ENCODE results near the gene COL11A2. TPM values are rescaled to one million over a fixed set of nuclear protein-coding genes. Genes with fewer than 3 reads are reported as not detected.

COL11A2 gene
- polyA plus RNA-seq, 3 donors = 0.57 TPM; not detected in 2

GRCh38 chr6:33205191-33206026 is 13.1 kb upstream of the COL11A2 start:
- Histone ChIP-seq H3K27ac (ENCODE audit: low read depth in 1 of 2, low read length in 2 of 2) (no peak overlapping the region), H3K27me3 (ENCODE audit: control insufficient read depth in 2 of 2, insufficient read depth in 2 of 2, low read length in 2 of 2) (no peaks in the 10 kb centered on the region), H3K4me3 (replicated peaks in 1 of 3; ENCODE audit: low read depth in 2 of 3, low read length in 3 of 3) (peak overlapping the region; percentile 62 to 84 (median 74)), H4K20me1 (ENCODE audit: insufficient read depth, low read length) (peaks cover 13% of the 10 kb centered on the region), H3K9me3 (replicated peaks in 1 of 2; ENCODE audit: control insufficient read depth in 1 of 2, insufficient read depth in 1 of 2, low read length in 2 of 2) (no peaks in the 10 kb centered on the region), H3K36me3 (replicated peaks in 1 of 2; ENCODE audit: control insufficient read depth in 1 of 2, insufficient read depth in 2 of 2, low read length in 2 of 2) (peaks cover 27 to 31% of the 10 kb centered on the region in 2 donors), H2AFZ (ENCODE audit: insufficient read depth, low read depth, low read length, poor library complexity, severe bottlenecking) (peak overlapping the region; percentile 84), H3K4me1 (ENCODE audit: control insufficient read depth in 1 of 2, insufficient read depth in 2 of 2, low read length in 2 of 2) (peaks cover 38 to 56% of the 10 kb centered on the region in 2 donors), H3K9ac (ENCODE audit: insufficient read depth, low read length, poor library complexity, severe bottlenecking) (peak overlapping the region; percentile 56), H3K4me2 (replicated peaks; ENCODE audit: extremely low read depth, low read length, poor library complexity, severe bottlenecking) (peak overlapping the region; percentile 90), H3K79me2 (ENCODE audit: insufficient read depth, low read length) (peaks cover 27% of the 10 kb centered on the region)
- H3K36me3 Mint-ChIP-seq = peaks cover 29 to 35% of the 10 kb centered on the region in 2 donors
- peaks cover 0 to 3% (median 0%) of the 10 kb centered on the region in 7 donors for H3K9me3 Mint-ChIP-seq
- intact Hi-C loops (cut with micrococcal nuclease) = loop anchor here in 1 of 2 donors (10.0 kb wide), 1 partner anchor 209 kb away; the partner anchor contains the start of genes CUTA and PHF1
- peaks cover 51% of the 10 kb centered on the region for H3K4me1 Mint-ChIP-seq
- H3K4me3 Mint-ChIP-seq = peak overlapping the region; percentile 83 to 90
- DNase-seq = peak in 1 of 3 donors; percentile 62
- no peak for TF ChIP-seq CTCF (IDR thresholded peaks at IDR 0.05)
- peak overlapping the region in 5 of 7 donors; percentile 12 to 77 (median 66) for H3K27ac Mint-ChIP-seq
- WGBS (ENCODE audit: insufficient coverage) = no CpG with 5 or more reads among the region's 17 CpGs
- peaks cover 0 to 13% (median 12%) of the 10 kb centered on the region in 3 donors for H3K27me3 Mint-ChIP-seq (ENCODE audit: low read depth in 3 of 3)

GRCh38 chr6:33204415-33205190 is 12.3 kb upstream of the COL11A2 start, which contains the start of gene HSD17B8:
Gene HSD17B8, plus strand, starts transcription at chr6:33204655. Its CDS starts 14 bp downstream, at chr6:33204669.
- H3K36me3 Mint-ChIP-seq = peaks cover 25 to 27% of the 10 kb centered on the region in 2 donors
- TF ChIP-seq CTCF (IDR thresholded peaks at IDR 0.05) = no peak
- peaks cover 0 to 3% (median 0%) of the 10 kb centered on the region in 7 donors for H3K9me3 Mint-ChIP-seq
- 0% methylated on average over 24 of the region's 48 CpGs for WGBS (ENCODE audit: insufficient coverage)
- H3K27ac Mint-ChIP-seq = peak within 1 kb of the TSS; percentile 37 to 84 (median 66)
- peak; percentile 86 to 95 (median 86) for DNase-seq
- Histone ChIP-seq H3K4me2 (replicated peaks; ENCODE audit: extremely low read depth, low read length, poor library complexity, severe bottlenecking) (peak within 1 kb of the TSS; percentile 90), H2AFZ (ENCODE audit: insufficient read depth, low read depth, low read length, poor library complexity, severe bottlenecking) (peak within 1 kb of the TSS; percentile 84), H4K20me1 (ENCODE audit: insufficient read depth, low read length) (peaks cover 15% of the 10 kb centered on the region), H3K27me3 (ENCODE audit: control insufficient read depth in 2 of 2, insufficient read depth in 2 of 2, low read length in 2 of 2) (no peaks in the 10 kb centered on the region), H3K27ac (ENCODE audit: low read depth in 1 of 2, low read length in 2 of 2) (peak within 1 kb of the TSS in 1 of 2 donors; percentile 52), H3K79me2 (ENCODE audit: insufficient read depth, low read length) (peaks cover 35% of the 10 kb centered on the region), H3K9ac (ENCODE audit: insufficient read depth, low read length, poor library complexity, severe bottlenecking) (peak within 1 kb of the TSS; percentile 56), H3K4me1 (ENCODE audit: control insufficient read depth in 1 of 2, insufficient read depth in 2 of 2, low read length in 2 of 2) (peaks cover 42 to 59% of the 10 kb centered on the region in 2 donors), H3K4me3 (replicated peaks in 1 of 3; ENCODE audit: low read depth in 2 of 3, low read length in 3 of 3) (peak within 1 kb of the TSS; percentile 62 to 84 (median 74)), H3K9me3 (replicated peaks in 1 of 2; ENCODE audit: control insufficient read depth in 1 of 2, insufficient read depth in 1 of 2, low read length in 2 of 2) (no peaks in the 10 kb centered on the region), H3K36me3 (replicated peaks in 1 of 2; ENCODE audit: control insufficient read depth in 1 of 2, insufficient read depth in 2 of 2, low read length in 2 of 2) (peaks cover 20 to 23% of the 10 kb centered on the region in 2 donors)
- H3K4me1 Mint-ChIP-seq = peaks cover 54% of the 10 kb centered on the region
- intact Hi-C loops (cut with micrococcal nuclease) = loop anchor here (5.0 to 10.0 kb wide), 2 partner anchors 93 to 210 kb away; partner anchors contain the start of genes CUTA (in 1 of the 2), PHF1 (in 1 of the 2) and RGL2 (in 1 of the 2)
- peaks cover 0 to 13% (median 12%) of the 10 kb centered on the region in 3 donors for H3K27me3 Mint-ChIP-seq (ENCODE audit: low read depth in 3 of 3)
- peak within 1 kb of the TSS; percentile 83 to 90 for H3K4me3 Mint-ChIP-seq
